CD14-positive monocyte (primary cell): ENCODE data around the gene ULK4. TPM values are rescaled to one million over a fixed set of nuclear protein-coding genes. Genes with fewer than 3 reads are reported as not detected.

Experiments used
- DNase-seq, 3 donors: peaks; one replicate each; pipeline ENCODE4 v3.0.0-alpha.2; 2011 to 2022
- H2AFZ ChIP-seq: 2 replicates; pipeline ENCODE4 v1.6.0; 2012; ENCODE audit warnings: mild to moderate bottlenecking, low read depth, low read length, inconsistent platforms; ENCODE audit not compliant: insufficient read depth, poor library complexity, severe bottlenecking
- H3K27ac ChIP-seq, 2 donors: 1 replicate in 1 of 2; 2 replicates in 1 of 2; pipeline ENCODE4 v1.5.1; 2012 to 2013; ENCODE audit warnings: low read length in 2 of 2, control low read depth in 1 of 2, inconsistent platforms in 1 of 2, low read depth in 1 of 2, mild to moderate bottlenecking in 1 of 2
- H3K27me3 ChIP-seq, 2 donors: one replicate each; pipeline versions ENCODE4 v1.6.0 to v1.6.1; 2011 to 2013; ENCODE audit warnings: low read length in 2 of 2; ENCODE audit not compliant: control insufficient read depth in 2 of 2, insufficient read depth in 2 of 2
- H3K36me3 ChIP-seq, 2 donors: replicated peaks in 1 of 2; 1 replicate in 1 of 2; 2 replicates in 1 of 2; pipeline versions ENCODE4 v1.5.1 to v1.6.1; 2012 to 2013; ENCODE audit warnings: low read length in 2 of 2, control low read depth in 1 of 2, inconsistent platforms in 1 of 2, mild to moderate bottlenecking in 1 of 2; ENCODE audit not compliant: insufficient read depth in 2 of 2, control insufficient read depth in 1 of 2
- H3K4me1 ChIP-seq, 2 donors: 1 replicate in 1 of 2; 2 replicates in 1 of 2; pipeline versions ENCODE4 v1.5.1 to v1.6.1; 2012 to 2013; ENCODE audit warnings: low read length in 2 of 2, control low read depth in 1 of 2, inconsistent platforms in 1 of 2, mild to moderate bottlenecking in 1 of 2, moderate library complexity in 1 of 2; ENCODE audit not compliant: insufficient read depth in 2 of 2, control insufficient read depth in 1 of 2
- H3K4me2 ChIP-seq: replicated peaks from 2 replicates; pipeline ENCODE3; 2012; ENCODE audit warnings: low read length, moderate library complexity, mild to moderate bottlenecking; ENCODE audit not compliant: poor library complexity, severe bottlenecking; ENCODE audit errors: extremely low read depth
- H3K4me3 ChIP-seq, 3 experiments: fragments of 200-600 bp in 1 of 3; sonication (generic) in 1 of 3; replicated peaks in 1 of 3; 1 replicate in 2 of 3; 2 replicates in 1 of 3; pipeline ENCODE4 v1.5.1; 2011 to 2013; ENCODE audit warnings: low read length in 3 of 3, mild to moderate bottlenecking in 3 of 3, control low read depth in 2 of 3, low read depth in 2 of 3, inconsistent platforms in 1 of 3, moderate library complexity in 1 of 3
- H3K79me2 ChIP-seq: 2 replicates; pipeline ENCODE4 v1.6.0; 2012; ENCODE audit warnings: mild to moderate bottlenecking, control low read depth, inconsistent platforms, low read length, moderate library complexity; ENCODE audit not compliant: insufficient read depth
- H3K9ac ChIP-seq: 2 replicates; pipeline ENCODE4 v1.6.0; 2017; ENCODE audit warnings: low read length, mild to moderate bottlenecking; ENCODE audit not compliant: insufficient read depth, poor library complexity, severe bottlenecking
- H3K9me3 ChIP-seq, 2 donors: replicated peaks in 1 of 2; 1 replicate in 1 of 2; 2 replicates in 1 of 2; pipeline versions ENCODE4 v1.5.1 to v1.6.1; 2012 to 2013; ENCODE audit warnings: low read length in 2 of 2, control low read depth in 1 of 2; ENCODE audit not compliant: control insufficient read depth in 1 of 2, insufficient read depth in 1 of 2
- H4K20me1 ChIP-seq: 2 replicates; pipeline ENCODE4 v1.6.0; 2012; ENCODE audit warnings: mild to moderate bottlenecking, low read length, control low read depth, moderate library complexity; ENCODE audit not compliant: insufficient read depth
- H3K27ac Mint-ChIP-seq, 7 donors: one replicate each; pipeline ENCODE4 v1.8.0; 2020; ENCODE audit warnings: mild to moderate bottlenecking in 7 of 7, mixed read lengths in 7 of 7, moderate library complexity in 6 of 7, inconsistent platforms in 2 of 7
- H3K27me3 Mint-ChIP-seq, 3 donors: one replicate each; pipeline ENCODE4 v1.8.0; 2021 to 2022; ENCODE audit warnings: low read depth in 3 of 3, mild to moderate bottlenecking in 3 of 3, mixed read lengths in 3 of 3, moderate library complexity in 3 of 3, inconsistent platforms in 1 of 3
- H3K36me3 Mint-ChIP-seq, 2 donors: one replicate each; pipeline ENCODE4 v1.8.0; 2020; ENCODE audit warnings: mixed read lengths in 2 of 2, inconsistent platforms in 1 of 2, mild to moderate bottlenecking in 1 of 2
- H3K4me1 Mint-ChIP-seq: one replicate; pipeline ENCODE4 v1.8.0; 2020; ENCODE audit warnings: mild to moderate bottlenecking, mixed read lengths
- H3K4me3 Mint-ChIP-seq, 2 donors: one replicate each; pipeline ENCODE4 v1.8.0; 2020; ENCODE audit warnings: mild to moderate bottlenecking in 2 of 2, mixed read lengths in 2 of 2, moderate library complexity in 1 of 2
- H3K9me3 Mint-ChIP-seq, 7 donors: one replicate each; pipeline ENCODE4 v1.8.0; 2020 to 2022; ENCODE audit warnings: mixed read lengths in 7 of 7, mild to moderate bottlenecking in 6 of 7, moderate library complexity in 6 of 7, inconsistent platforms in 2 of 7
- WGBS: methylation state at CpG from one replicate; pipeline ENCODE4 v1.1.5; 2013; ENCODE audit warnings: missing lambda C conversion rate; ENCODE audit not compliant: insufficient coverage; 5-methylcytosine and 5-hydroxymethylcytosine counted together
- intact Hi-C, 2 donors: fragments of 100-400 bp; cut with micrococcal nuclease; formaldehyde crosslinking; loops; one replicate each; pipeline versions ENCODE4 v1.15.0 to v1.15.1; 2023
- polyA plus RNA-seq, 3 donors: library from polyadenylated mRNA; depleted of rRNA in 1 of 3; unstranded in 2 of 3; stranded (reverse) in 1 of 3; fragments of 300-500 nt in 2 of 3; fragments of >200 nt in 1 of 3; fragmentation: Illumina TruSeq in 2 of 3; gene quantifications; 1 replicate in 2 of 3; 2 replicates in 1 of 3; pipeline ENCODE4 v1.2.3, GENCODE V29; 2012 to 2021
- TF ChIP-seq, protein P1 (sequence below): fragments of 200-600 bp; IDR thresholded peaks from one replicate; pipeline ENCODE4 v1.8.0; 2022; ENCODE audit warnings: antibody characterized with exemption, mild to moderate bottlenecking

Gene ULK4
- polyA plus RNA-seq, 3 donors = 6.7 to 14.0 (median 11.8) TPM

DNA sequence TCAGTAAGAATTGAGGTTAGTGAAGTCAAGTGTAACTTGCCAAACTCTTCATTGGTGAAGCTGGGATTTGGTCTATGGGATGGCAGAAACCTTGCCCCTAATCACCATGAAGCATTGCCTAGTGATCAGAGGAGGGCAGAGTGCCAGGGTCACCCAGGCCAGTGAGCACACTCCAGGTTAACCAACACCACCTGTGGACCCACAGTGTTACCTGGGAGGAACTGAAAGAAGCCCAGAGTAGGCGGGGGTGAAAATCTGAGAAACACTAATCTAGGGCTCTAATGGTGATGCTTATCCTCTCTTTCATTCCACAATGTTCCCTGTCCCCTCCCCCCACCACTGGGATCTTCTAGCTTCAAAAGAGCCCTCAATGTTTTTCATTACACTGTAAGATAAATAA lies 389.8 kb downstream of the ULK4 start:
- no peaks in the 10 kb centered on the region for H3K27me3 ChIP-seq
- TF ChIP-seq, protein P1, sequence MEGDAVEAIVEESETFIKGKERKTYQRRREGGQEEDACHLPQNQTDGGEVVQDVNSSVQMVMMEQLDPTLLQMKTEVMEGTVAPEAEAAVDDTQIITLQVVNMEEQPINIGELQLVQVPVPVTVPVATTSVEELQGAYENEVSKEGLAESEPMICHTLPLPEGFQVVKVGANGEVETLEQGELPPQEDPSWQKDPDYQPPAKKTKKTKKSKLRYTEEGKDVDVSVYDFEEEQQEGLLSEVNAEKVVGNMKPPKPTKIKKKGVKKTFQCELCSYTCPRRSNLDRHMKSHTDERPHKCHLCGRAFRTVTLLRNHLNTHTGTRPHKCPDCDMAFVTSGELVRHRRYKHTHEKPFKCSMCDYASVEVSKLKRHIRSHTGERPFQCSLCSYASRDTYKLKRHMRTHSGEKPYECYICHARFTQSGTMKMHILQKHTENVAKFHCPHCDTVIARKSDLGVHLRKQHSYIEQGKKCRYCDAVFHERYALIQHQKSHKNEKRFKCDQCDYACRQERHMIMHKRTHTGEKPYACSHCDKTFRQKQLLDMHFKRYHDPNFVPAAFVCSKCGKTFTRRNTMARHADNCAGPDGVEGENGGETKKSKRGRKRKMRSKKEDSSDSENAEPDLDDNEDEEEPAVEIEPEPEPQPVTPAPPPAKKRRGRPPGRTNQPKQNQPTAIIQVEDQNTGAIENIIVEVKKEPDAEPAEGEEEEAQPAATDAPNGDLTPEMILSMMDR = no peak
- intact Hi-C loops = no loop called here
- Mint-ChIP-seq H3K4me1 (peaks cover 6% of the 10 kb centered on the region), H3K9me3 (peaks cover 0 to 3% (median 0%) of the 10 kb centered on the region in 7 donors), H3K27ac (peak overlapping the region in 1 of 7 donors; percentile 15), H3K36me3 (no peaks in the 10 kb centered on the region), H3K4me3 (no peak overlapping the region), H3K27me3 (peaks cover 0 to 3% (median 1%) of the 10 kb centered on the region in 3 donors)
- H4K20me1 ChIP-seq = no peaks in the 10 kb centered on the region
- H3K36me3 ChIP-seq = no peaks in the 10 kb centered on the region
- no peaks in the 10 kb centered on the region for H3K79me2 ChIP-seq
- no peak overlapping the region for H3K27ac ChIP-seq
- H2AFZ ChIP-seq = no peak overlapping the region
- no peaks in the 10 kb centered on the region for H3K9me3 ChIP-seq
- whole genome bisulfite sequencing = no CpG with 5 or more reads among the region's 1 CpG
- DNase-seq = no peak
- H3K4me2 ChIP-seq = no peak overlapping the region
- no peaks in the 10 kb centered on the region for H3K4me1 ChIP-seq
- no peak overlapping the region for H3K4me3 ChIP-seq
- H3K9ac ChIP-seq = no peak overlapping the region

DNA sequence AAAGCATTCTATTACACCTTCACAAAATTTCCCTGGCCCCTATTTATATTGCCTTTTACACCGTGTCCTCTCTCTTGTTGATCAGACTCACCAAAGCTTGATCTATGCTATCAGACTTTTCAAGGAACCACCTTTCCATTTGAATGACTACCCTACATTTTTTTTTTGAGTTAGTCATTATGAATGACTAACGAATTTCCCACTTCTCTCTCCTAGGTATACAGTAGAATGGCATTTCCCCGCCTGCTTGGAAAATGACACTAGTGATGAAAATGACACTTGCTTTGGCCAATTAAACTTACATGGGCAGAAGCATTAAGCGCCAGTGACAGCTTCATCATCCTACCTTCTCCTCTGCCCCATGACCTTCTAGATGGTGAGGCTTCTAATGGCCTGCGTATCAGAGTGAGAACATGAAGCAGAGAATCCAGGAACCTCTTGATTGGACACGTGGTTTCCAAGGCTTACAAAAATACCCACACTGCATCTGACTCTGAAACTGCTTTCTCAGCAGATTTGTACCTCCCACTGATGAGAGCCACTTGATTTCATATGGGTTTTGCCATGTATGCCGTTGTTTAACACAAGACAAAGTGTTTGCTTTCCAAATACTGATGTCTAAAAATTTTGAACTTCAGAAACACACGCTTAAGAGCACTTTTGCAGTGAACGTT lies 392.1 kb downstream of the ULK4 start:
- WGBS = 92% methylated on average over 5 of the region's 9 CpGs
- peaks cover 0 to 1% (median 0%) of the 10 kb centered on the region in 3 donors for H3K27me3 Mint-ChIP-seq
- TF ChIP-seq, protein P1 = no peak

More for the DNA sequence above, 392.1 kb downstream of the ULK4 start:
- Histone ChIP-seq H3K36me3 (no peaks in the 10 kb centered on the region), H2AFZ (no peak overlapping the region), H3K27me3 (no peaks in the 10 kb centered on the region), H3K4me1 (no peaks in the 10 kb centered on the region), H3K9ac (no peak overlapping the region), H3K4me3 (no peak overlapping the region), H3K27ac (no peak overlapping the region), H3K79me2 (no peaks in the 10 kb centered on the region), H3K9me3 (no peaks in the 10 kb centered on the region), H4K20me1 (no peaks in the 10 kb centered on the region), H3K4me2 (no peak overlapping the region)
- Mint-ChIP-seq H3K9me3 (peaks cover 0 to 4% (median 0%) of the 10 kb centered on the region in 7 donors), H3K4me1 (peaks cover 6% of the 10 kb centered on the region), H3K36me3 (no peaks in the 10 kb centered on the region), H3K4me3 (no peak overlapping the region), H3K27ac (no peak overlapping the region)
- no peak for DNase-seq
- intact Hi-C loops = no loop called here
